Left forelimb (tissue), 1 donor: ENCODE results near the gene SMAP1.
"Not testable (repeated sequence)": the region's sequence is repeated elsewhere in the genome, so short reads cannot be mapped to it uniquely, and the experiment has no call there.

Source experiments
- DNase-seq: peaks from one replicate; pipeline ENCODE4 v3.0.0-alpha.2; 2018; ENCODE audit warnings: low spot score

Gene SMAP1

DNA sequence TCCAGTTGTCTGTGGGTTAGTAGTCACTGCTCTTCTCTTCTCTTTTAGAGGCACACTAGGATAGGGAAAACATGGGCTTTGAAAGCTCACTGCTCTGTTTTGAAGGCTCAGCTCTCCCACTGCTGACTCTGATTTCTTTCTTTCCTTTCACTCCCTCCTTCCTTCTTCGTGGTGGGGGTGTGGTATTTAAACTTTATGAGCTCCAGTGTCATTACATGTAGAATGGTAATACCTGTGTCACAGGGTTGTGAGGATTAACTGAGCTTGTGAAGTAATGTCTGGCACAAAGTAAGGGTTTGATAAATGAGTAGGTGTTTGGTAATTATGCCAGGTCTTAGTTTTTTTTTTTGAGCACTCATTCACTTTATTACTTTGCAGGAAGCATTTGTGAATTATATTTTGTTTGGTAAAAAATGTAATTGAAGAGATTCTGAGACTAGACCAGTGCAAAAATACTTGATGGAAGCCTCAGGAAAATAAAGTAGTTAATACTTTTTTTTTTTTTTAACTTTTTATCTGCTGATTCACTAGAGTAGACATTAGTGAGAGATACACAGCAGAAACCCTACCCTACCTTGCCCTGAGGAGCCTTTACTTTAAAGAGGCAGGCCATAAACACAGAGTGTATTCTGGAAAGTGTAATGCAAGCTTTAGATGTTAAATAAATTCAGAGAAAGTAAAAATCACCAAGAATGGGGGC is 17.3 kb downstream of the SMAP1 start:
- DNase-seq = no peak

DNA sequence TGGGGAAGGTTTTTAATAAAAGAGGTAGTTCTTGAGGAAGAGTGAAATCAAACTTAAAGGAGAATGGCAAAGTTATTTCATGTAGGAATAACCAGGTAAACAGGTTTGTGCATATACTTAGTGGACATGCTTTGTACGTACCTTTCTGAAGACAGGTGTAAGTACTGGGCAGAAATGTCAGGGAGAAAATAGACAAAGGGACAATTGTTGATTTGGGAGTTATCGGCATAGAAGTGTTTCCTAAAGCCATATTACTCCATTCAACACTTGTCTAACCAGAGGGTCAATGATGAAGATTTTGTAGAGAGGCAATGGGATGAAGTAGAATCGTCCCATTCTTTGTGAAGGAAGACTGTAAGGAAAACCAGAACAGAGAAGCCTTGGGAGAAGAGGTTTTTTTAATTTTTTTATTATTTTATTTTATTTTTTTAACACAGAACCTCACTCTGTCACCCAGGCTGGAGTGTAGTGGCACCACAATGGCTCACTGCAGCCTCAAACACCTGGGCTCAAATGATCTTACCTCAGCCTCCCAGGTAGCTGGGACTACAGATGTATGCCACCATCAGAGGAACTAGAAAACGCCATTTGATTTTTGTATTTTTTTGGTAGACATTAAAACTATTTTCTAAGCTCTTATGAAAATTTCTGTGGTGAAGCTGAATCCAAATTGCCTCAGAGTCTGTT is 18.0 kb downstream of the SMAP1 start:
- no peak for DNase-seq

DNA sequence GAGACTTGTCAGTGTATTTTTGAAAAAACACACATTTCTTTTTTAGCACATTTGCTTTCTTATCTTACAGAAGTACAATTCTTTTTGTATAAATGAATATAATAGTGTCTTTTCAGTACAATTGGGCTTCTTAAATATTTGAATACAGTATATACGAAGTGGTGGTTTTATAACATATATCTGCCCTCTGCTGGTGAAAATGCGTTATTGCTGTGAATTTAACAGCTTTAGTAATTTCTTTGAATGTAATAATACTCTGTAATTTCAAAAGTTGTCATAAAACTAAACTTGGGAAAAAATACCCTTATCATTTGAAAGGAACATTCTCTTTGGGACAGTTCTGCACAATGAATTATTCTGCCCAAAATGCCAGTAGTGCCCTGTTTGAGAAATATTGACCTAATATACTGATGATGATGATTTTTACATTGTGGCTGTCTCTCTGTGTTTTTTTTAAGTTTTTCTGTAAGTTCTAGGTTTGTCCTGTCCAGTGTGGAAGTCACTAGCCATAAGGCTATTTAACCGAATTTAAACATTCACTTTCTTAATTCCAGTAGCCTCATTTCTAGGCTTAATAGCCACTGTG is 19.0 kb downstream of the SMAP1 start:
- no peak for DNase-seq

DNA sequence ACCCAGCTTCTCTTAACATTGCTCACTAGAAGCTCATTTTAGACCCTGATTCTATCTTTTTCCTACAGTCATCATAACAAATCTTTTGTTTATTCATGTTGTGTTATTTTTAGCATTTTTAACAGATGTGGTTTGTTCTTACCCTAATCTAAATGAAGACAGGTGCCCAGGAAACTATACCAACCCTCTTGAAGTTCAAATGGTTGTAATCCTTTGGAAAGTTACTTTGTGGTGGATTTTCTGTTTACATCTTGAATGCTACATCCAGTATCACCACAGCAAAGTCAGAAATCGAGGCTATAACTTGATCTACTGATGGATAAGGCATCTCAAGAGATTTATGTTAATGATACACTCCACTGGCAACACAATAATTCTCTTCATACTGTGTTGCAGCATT is 26.2 kb downstream of the SMAP1 start:
- DNase-seq = no peak

DNA sequence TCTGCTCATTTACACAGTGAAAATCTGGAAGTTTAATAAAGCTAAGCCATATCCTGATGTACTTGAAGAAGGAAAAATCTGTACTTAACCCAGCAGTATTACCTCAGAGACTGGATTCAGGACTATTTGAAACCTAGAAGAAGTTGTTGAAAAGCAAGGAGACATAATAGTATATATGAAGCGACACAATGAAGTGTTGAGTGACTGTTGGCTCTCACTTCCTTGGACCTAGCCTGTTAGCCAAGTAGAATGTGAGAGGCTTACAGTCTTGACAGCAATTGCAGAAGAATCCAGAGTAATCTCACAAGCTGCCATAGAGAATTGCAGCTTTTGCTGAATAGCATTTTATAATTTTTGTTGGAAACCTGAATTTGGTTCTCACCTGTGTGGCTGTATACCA is 26.7 kb downstream of the SMAP1 start:
- no peak for DNase-seq

DNA sequence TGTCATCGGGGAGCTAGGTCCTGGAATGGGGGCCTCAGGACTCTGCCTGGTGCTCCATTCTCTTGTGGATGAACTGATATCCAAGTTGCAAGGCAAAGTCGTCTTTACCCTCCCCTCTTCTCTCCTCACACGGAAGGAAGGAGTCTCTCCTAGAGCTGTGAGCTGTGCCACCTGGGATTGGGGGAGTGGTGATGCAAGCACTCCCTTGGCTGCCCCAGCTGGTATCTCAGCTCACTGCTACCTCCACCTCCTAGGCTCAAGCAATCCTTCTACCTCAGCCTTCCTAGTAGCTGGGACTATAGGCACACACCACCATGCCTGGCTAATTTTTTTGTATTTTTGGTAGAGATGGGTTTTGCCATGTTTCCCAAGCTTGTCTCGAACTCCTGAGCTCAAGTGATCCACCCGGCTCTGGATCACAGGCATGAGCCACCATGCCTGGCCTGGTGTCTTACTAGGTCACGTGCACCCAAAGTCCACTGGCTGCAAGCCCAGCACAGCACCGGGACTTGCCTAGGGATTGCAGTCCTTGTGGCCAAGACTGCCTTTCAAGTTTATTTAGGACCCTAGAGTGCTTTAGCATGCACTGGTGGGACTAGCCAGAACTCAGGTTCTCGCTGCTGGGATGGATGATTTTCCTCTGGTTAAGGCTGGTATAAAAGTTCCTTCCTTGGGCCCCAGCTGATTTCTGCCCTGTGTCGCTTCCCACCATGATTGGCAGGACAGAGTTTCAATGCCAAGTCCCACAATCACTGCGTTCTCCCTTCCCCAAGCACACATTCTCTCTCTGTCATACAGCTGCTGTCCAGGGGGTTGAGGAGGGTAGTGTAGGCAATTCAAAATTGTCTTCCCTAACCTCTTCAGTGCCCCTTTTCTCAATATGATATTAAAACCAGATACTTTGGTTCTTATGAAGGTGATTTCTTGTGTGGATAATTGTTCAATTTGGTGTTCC is 33.5 kb downstream of the SMAP1 start:
- DNase-seq = no peak

DNA sequence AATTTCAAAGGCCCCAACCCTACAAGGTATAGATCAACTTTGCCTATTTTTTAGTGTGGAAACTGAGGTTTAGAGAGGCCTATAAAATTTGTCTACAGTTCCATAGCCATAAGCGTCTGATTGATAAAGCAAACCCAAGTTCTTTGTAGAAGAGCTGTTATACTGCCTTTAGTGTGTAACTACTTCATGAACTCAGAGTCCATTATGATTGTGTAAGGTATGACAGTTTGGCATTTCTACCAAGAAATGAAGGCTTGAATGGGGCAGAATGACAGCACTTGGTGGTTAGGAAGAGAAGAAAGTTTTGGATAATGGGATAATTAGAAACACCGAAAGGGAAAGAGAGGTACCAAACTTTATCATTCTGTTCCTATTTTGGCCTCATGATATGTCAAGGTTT is 38.1 kb downstream of the SMAP1 start:
- no peak for DNase-seq

DNA sequence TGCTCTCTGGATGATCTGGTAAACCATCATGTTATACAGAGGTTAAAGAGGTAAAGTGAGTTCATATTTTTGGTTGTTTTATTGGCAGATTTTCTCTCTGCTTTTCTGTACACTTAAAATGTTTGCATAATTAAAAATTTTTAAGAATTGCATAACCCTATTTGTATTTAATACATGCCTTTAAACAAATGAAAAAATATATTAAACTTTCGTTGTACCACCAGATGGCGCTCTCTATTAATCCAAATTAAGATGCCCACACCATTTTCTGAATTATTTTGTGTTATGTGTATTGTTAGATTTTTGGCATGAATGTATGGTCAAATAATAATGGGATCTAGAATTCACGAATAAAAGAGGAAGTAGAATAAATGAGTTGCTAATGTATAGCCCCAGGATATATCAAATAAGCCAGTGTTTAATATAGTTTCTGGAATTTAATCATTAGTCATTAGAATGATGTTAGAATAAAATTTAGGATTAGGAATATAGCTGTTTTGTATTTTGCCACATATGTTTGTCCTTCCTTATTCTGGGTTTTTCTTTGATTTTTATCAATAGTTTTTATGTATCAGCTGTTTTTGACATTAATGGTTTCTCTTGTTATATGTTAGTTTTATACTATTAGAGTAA is 38.9 kb downstream of the SMAP1 start:
- DNase-seq = no peak

DNA sequence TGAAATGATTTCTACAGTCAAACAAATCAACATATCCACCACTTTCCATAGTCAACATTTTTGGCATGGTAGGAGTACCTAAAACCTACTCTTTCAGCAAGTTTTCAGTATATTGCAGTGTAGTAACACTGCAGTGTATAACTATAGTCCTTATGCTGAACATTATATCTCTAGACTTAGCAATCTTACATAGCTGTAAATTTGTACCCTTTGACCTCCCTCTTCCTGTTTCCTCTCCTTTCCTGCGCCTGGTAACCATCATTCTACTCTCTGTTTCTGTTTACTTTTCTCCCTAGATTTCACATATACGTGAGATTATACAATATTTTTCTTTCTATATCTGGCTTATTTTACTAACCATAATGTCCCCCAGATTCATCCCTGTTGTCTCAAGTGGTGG is 40.2 kb downstream of the SMAP1 start:
- DNase-seq = no peak

DNA sequence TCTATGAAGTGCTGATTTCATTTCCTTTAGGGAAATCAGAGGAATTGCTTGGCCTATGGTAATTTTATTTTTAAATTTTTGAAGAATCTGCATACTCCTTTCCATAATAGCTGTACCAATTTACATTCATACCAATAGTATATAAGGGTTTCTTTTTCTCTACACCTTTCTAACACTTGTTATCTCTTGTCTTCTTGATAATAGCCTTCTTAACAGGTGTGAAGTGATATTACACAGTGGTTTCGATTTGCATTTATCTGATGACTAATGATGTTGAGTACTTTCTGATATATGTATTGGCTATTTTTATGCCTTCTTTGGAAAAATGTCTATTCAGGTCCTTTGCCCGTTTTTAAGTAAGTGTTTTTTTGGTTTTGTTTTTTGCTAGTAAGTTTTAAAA is 40.8 kb downstream of the SMAP1 start:
- DNase-seq = no peak

DNA sequence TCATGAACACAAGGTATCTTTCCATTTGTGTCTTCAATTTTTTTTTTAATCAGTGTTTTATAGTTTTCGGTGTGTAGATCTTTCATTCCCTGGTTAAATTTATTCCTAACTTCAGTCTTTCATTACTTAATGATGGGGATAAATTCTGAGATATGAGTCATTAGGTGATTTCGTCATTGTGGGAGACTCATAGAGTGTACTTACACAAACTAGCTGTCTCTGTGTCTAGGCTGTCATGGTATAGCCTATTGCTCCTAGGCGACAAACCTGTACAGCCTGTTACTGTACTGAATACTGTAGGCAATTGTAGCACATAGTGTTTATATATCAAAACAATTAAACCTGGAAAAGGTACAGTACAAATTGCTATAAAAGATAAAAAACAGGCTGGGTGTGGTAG is 42.1 kb downstream of the SMAP1 start:
- DNase-seq = no peak

DNA sequence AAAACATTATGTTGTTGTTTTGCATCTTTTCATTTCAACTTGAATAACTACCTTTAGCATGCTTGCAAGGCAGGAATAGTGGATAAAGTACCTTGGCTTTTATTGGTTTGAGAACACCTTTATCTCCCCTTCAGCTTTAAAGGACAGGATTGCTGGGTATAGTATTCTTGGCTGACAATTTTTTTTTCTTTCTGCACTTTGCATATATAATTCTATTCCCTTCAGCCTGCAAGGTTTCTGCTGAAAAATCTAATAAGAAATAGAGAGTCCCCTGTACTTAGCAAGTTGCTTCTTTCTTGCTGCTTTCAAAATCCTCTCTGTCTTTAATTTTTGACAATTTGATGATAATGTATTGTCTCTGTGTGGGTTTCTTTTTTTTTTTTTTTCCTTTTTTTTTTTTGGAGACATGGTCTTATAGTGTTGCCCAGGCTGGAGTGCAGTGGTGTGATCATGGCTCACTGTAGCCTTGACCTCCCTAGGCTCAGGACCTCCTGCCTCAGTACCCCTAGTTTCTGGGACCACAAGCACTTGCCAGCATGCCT is 47.1 kb downstream of the SMAP1 start:
- no peak for DNase-seq

DNA sequence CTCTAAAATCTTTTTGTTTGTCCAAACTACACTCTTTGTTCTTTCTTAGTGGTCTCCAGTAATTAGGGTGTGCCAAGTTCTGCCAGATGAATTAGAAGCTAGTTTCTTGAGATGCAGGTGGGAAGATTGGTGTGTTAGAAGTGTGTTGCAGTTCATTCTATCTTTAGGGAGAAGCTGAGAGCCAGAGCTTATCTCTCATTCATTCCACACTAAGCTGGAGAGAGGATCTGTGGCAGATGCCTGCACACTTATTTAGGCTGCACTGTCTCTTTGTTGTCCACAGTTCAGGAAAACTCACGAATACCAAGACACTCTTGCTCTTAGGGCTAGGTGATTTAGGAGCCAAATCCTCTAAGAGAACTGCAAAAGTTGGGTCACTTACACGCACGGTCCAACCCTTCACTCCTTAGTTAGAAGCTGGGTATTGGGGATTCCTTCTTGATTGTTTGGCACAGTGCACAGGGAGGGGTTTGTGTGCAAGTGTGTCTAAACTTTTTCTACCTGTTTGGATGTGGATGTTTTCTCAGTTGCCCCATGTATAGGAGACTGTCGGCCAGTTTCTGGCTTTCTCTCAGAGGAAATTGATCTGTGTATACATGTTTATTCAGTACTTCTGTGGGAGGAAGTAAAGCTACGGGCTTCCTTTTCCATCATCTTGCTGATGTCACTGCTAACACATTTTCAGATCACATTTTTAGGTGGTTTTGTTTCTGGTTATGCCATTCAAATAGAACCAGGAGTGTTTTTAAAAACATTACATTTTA is 49.5 kb downstream of the SMAP1 start:
- no peak for DNase-seq

DNA sequence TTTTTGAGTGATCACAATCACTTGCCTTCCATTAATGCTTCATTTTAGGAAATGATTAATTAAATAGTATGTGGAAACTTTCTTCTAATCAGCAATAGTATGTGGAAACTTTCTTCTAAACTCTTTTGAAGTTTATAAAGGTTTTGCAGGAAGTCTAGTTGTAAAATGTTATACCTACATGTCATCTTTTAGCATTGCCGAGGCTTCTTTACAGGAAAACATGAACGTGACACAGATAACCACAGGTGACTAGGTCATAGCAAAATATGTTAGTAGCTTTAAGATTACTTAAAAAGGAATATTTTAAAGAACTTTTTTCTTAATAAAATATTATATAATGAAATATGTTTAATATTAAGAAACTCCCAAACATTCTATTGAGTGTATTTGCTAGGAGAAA is 56.8 kb downstream of the SMAP1 start:
- no peak for DNase-seq

DNA sequence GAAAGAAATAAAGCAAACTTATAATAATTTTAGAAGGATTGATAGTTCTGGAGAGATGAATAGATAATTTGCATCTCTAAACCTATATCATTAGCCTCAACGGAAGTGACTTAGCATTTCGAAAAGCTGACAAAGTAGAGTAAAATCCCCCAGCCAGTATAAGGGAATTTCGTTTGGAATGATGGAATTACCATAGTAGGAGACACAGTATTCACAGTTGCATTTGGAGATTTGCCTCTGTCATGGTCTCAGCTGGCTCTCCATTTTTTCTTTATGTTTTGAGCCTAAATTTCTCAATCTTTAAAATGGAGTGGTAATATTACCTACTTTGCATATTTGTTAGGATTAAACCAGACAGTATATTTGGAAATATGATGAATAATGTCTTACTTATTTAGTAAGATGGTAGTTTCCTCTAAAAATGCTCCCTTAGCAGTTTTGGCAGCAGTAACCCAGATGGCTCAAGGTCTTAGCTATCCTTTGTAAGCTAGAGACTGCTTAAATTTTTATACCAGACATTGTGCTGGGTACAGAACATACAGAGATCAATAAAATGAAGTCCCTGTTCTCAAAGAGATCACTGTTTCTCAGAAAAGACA is 58.2 kb downstream of the SMAP1 start:
- DNase-seq = no peak

DNA sequence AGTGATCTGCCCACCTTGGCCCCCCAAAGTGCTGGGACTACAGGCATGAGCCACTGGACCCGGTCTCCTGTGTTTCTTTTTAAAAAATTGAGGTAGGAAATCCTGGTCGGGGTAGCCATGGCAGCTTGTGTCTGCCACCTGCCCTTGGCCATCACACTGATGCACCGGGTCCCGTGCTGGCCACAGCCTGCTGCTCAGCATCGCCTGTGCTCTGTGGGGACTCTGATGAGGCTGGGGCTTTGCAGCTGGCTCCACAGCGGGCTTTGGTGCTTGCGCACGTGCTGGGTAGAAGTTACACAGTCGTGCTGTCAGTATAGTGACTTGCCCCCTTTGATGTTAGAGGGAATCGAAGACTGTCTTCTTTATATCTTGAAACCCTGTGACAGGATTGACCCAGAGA is 66.7 kb downstream of the SMAP1 start:
- no peak for DNase-seq

DNA sequence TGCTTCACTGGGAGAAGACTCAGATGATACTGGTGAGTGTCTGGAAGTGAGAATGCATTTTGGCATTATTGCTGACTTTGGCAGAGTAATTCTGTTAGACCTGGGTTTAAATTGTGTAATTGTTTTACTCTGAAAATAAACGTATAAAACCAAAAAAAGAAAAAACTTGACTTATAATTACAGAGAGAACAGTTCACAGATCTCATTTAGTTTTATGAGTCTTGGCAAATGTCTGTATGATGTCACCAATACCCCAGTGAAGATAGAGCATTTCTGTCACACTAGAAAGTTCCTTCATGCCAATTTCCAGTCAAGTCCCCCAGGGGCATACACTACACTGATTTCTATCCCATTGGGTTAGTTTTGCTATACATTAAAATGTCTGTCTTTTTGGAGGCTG is 67.3 kb downstream of the SMAP1 start:
- DNase-seq = no peak

DNA sequence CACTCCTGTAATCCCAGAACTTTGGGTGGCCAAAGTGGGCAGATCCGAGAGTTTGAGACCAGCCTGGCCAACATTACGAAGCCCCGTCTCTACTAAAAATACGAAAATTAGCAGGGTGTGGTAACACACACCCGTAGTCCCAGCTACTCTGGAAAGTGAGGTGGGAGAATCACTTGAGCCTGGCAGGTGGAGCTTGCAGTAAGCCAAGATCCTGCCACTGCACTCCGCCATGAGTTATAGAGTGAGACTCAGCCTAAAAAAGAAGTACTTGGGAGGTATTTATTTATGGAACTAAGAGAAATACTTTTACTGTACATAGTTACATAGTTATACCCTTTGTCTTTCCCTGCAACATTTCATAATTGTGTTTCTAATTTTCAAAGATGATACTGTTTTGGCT is 67.8 kb downstream of the SMAP1 start:
- no peak for DNase-seq

DNA sequence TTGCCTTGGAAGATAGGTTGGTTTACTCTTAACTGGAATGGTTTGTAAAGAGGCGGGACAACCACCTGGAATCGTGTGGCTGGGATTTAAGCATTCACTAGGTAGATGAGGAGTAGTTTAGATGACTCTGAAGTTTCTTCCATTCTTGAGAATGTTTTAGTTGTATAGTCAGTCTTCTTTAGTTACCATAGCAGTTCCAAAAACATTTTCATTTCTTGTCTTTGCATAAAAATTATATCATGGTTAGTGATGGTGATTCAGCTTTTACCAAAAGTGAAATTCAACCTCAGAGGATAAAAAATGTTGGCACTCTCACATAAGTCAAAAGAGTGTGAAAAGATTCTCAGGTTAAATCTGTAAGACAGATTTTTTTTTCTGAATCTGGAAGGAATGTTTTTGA is 70.3 kb downstream of the SMAP1 start:
- DNase-seq = no peak

DNA sequence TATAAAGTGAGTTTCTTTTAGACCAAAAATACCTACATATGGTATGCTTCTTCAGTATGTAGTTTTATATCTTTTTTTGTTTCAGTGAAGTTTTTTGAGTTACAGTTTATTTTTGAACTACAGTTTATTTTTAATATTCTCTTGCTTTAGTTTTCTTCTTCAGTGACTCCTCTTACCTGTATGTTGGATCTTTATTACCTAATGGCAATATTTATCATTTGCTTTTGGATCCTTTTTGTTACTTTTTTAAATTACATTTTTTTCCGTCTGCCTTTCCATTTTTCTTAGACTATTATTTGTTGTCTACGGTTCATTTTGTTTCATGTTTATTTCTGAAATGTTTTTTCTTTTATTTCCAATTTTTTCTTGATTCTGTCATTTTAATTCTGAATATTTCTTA is 71.9 kb downstream of the SMAP1 start:
- no peak for DNase-seq

DNA sequence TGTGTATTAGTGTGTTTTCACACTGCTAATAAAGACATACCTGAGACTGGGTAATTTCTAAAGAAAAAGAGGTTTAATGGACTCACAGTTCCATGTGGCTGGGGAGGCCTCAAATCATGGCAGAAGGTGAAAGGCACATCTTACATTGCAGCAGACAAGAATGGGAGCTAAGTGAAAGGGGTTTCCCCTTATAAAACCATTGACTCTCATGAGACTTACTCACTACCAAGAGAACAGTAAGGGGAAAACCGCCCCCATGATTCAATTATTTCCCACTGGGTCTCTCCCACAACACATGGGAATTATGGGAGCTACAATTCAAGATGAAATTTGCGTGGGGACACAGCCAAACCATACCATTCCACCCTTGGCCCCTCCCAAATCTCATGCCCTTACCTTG is 73.1 kb downstream of the SMAP1 start:
- not testable (repeated sequence) for DNase-seq
